Embryonic facial prominence (tissue), 1 donor: Measurements from ENCODE around the gene CFTR.

Experiments used
- DNase-seq: peaks from one replicate; pipeline ENCODE4 v3.0.0-alpha.2; 2016; ENCODE audit errors: extremely low spot score

Gene CFTR

GRCh38 chr7:117652943-117653680 lies 173.3 kb downstream of the CFTR start:
- no peak for DNase-seq

GRCh38 chr7:117654780-117655179 lies 175.0 kb downstream of the CFTR start:
- DNase-seq, result no peak

- no peak for DNase-seq
These were observed 177.0 kb downstream of the CFTR start for GRCh38 chr7:117656806-117657205.

GRCh38 chr7:117659531-117660011 lies 179.7 kb downstream of the CFTR start:
- no peak for DNase-seq

- DNase-seq, result no peak
These were observed 181.5 kb downstream of the CFTR start for GRCh38 chr7:117661328-117661727.

- DNase-seq, result no peak
These were observed 184.2 kb downstream of the CFTR start for GRCh38 chr7:117664047-117664446.

- no peak for DNase-seq
These were observed 185.5 kb downstream of the CFTR start for GRCh38 chr7:117665368-117665767.

- DNase-seq, result no peak
These were observed 186.2 kb downstream of the CFTR start for GRCh38 chr7:117666031-117666430.

GRCh38 chr7:117666689-117667088 lies 186.9 kb downstream of the CFTR start:
- DNase-seq, result no peak

- DNase-seq, result no peak
These were observed 187.6 kb downstream of the CFTR start for GRCh38 chr7:117667456-117667855.

GRCh38 chr7:117669818-117670217 lies 190.0 kb downstream of the CFTR start:
- DNase-seq, result no peak

GRCh38 chr7:117672453-117672852 lies 192.6 kb downstream of the CFTR start:
- no peak for DNase-seq

GRCh38 chr7:117673367-117673766 lies 193.5 kb downstream of the CFTR start:
- no peak for DNase-seq

- DNase-seq, result no peak
These were observed 194.0 kb downstream of the CFTR start for GRCh38 chr7:117673839-117674238.

- no peak for DNase-seq
These were observed 194.8 kb downstream of the CFTR start for GRCh38 chr7:117674617-117675016.

GRCh38 chr7:117675497-117676435 lies 195.9 kb downstream of the CFTR start:
- no peak for DNase-seq

GRCh38 chr7:117679120-117679519 lies 199.3 kb downstream of the CFTR start:
- no peak for DNase-seq

GRCh38 chr7:117682681-117683385 lies 203.0 kb downstream of the CFTR start:
- DNase-seq, result no peak

GRCh38 chr7:117683430-117684175 lies 203.8 kb downstream of the CFTR start:
- DNase-seq, result no peak

GRCh38 chr7:117685795-117686194 lies 206.0 kb downstream of the CFTR start:
- DNase-seq, result no peak

- DNase-seq, result no peak
These were observed 206.6 kb downstream of the CFTR start for GRCh38 chr7:117686311-117686935.
